RWPE1 (cell line): ENCODE data around the gene PHLDA1.

Experiments used
- CTCF ChIA-PET: fragments of 350-600 bp; sonication (Branson Sonifier 250); formaldehyde crosslinking; extraction: SDS; loops from one replicate; lab custom pipeline; 2021; lab: Yijun Ruan, JAX
- POLR2A ChIA-PET: fragments of 400-600 bp; formaldehyde crosslinking; extraction: SDS; loops from one replicate; lab custom pipeline; 2020; ENCODE audit warnings: antibody characterized with exemption; ENCODE audit not compliant: low non-redundant PET; lab: Yijun Ruan, JAX
- DNase-seq: peaks from one replicate; pipeline ENCODE4 v3.0.0; 2012; ENCODE audit warnings: low spot score
- H3K27ac ChIP-seq: fragments of 450-650 bp; 2 replicates; pipeline ENCODE4 v1.5.1; 2017
- CTCF ChIP-seq: fragments of 450-650 bp; conservative IDR thresholded peaks from 2 replicates; pipeline ENCODE4 v1.5.1; 2017; ENCODE audit warnings: low read depth, mild to moderate bottlenecking

Gene PHLDA1

DNA sequence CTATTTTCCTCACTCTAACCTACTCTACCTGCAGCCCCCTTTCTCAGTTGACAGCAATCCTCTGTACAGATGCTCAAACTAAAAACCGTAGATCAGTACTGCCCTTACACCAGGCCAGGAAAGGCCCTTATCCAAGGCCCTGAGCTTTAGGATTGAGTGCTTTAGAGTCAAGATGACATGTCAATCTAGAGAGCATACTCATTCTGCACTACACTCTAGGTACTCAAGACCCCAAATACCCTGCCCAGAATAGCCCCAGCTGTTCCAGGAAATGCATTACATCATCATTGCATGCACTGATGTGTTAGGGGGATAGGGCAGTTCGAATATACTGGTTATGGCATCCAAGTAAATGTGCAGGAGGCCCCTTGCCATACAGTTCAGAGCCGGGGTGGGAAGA, 3.5 kb upstream of the PHLDA1 start:
- ChIA-PET CTCF (interaction anchor here (0.5 to 0.6 kb wide), 2 partner anchors 393 to 528 kb away, joined by 3 read pairs; no protein-coding TSS in a partner anchor), POLR2A (no interaction called here)
- H3K27ac ChIP-seq: no peak overlapping the region
- no peak for TF ChIP-seq CTCF
- DNase-seq: no peak

- CTCF ChIA-PET: interaction anchor here (0.6 to 1.6 kb wide), 2 partner anchors 44 to 506 kb away, joined by 3 to 5 read pairs; no protein-coding TSS in a partner anchor
- peak; percentile 20 for DNase-seq
- POLR2A ChIA-PET: no interaction called here
- no peak for TF ChIP-seq CTCF
- peak overlapping the region; percentile 35; the same call in 1 of the 2 replicates for H3K27ac ChIP-seq
These were observed 1.8 kb upstream of the PHLDA1 start for GRCh38 chr12:76033081-76034011.

GRCh38 chr12:76032043-76032981, 736 bp upstream of the PHLDA1 start:
- TF ChIP-seq CTCF: no peak
- POLR2A ChIA-PET: interaction anchor here (0.6 to 1.2 kb wide), 4 partner anchors 172 to 401 kb away, joined by 3 to 7 read pairs (median 4); no protein-coding TSS in a partner anchor
- CTCF ChIA-PET: interaction anchor here (0.6 to 1.6 kb wide), 8 partner anchors 170 to 552 kb away, joined by 3 to 8 read pairs (median 4); no protein-coding TSS in a partner anchor
- peak overlapping the region; percentile 95 for H3K27ac ChIP-seq
- DNase-seq: peak; percentile 43

- ChIA-PET CTCF (interaction anchor here (0.6 to 1.2 kb wide), 10 partner anchors 14 to 539 kb away, joined by 3 to 8 read pairs (median 4); no protein-coding TSS in a partner anchor), POLR2A (interaction anchor here (0.6 to 1.2 kb wide), 3 partner anchors 344 to 374 kb away, joined by 3 to 17 read pairs (median 4); no protein-coding TSS in a partner anchor)
- no peak for DNase-seq
- peak overlapping the region; percentile 95 for H3K27ac ChIP-seq
- no peak for TF ChIP-seq CTCF
These were observed 529 bp downstream of the PHLDA1 start for GRCh38 chr12:76031081-76031413.

GRCh38 chr12:76030341-76031080, 1.1 kb downstream of the PHLDA1 start:
- CTCF ChIA-PET: interaction anchor here (0.6 to 1.2 kb wide), 10 partner anchors 14 to 539 kb away, joined by 3 to 8 read pairs (median 4); no protein-coding TSS in a partner anchor

More at GRCh38 chr12:76030341-76031080, 1.1 kb downstream of the PHLDA1 start:
- DNase-seq: peak; percentile 13
- no peak for TF ChIP-seq CTCF
- H3K27ac ChIP-seq: peak overlapping the region; percentile 95
- POLR2A ChIA-PET: interaction anchor here (0.7 to 1.2 kb wide), 2 partner anchors 374 to 556 kb away, joined by 3 to 4 read pairs; no protein-coding TSS in a partner anchor
